Activated T-helper 17 cell treated with anti-CD3 and anti-CD28 coated beads, Interleukin-2, amount 50 U/mL, for 72 hours (primary cell): ENCODE data around the gene KCNAB2. TPM values are rescaled to one million over a fixed set of nuclear protein-coding genes. Genes with fewer than 3 reads are reported as not detected.
"Not testable (repeated sequence)": the region's sequence is repeated elsewhere in the genome, so short reads cannot be mapped to it uniquely, and the experiment has no call there.

Experiments
- ATAC-seq: fragments of 150-1000 bp; cut with Tn5 transposase; replicated peaks from 2 replicates; pipeline ENCODE4 v1.10.0; 2021; ENCODE audit warnings: mild to moderate bottlenecking, moderate library complexity
- H3K27ac Mint-ChIP-seq: one replicate; pipeline ENCODE4 v1.8.0; 2022; ENCODE audit warnings: mixed read lengths
- H3K27me3 Mint-ChIP-seq: one replicate; pipeline ENCODE4 v1.8.0; 2022; ENCODE audit warnings: mixed read lengths
- H3K36me3 Mint-ChIP-seq: one replicate; pipeline ENCODE4 v1.8.0; 2022; ENCODE audit warnings: low read depth, mild to moderate bottlenecking, mixed read lengths
- H3K4me1 Mint-ChIP-seq: one replicate; pipeline ENCODE4 v1.8.0; 2022; ENCODE audit warnings: mixed read lengths
- H3K4me3 Mint-ChIP-seq: one replicate; pipeline ENCODE4 v1.8.0; 2022; ENCODE audit warnings: mild to moderate bottlenecking, mixed read lengths
- H3K9me3 Mint-ChIP-seq: one replicate; pipeline ENCODE4 v1.8.0; 2022; ENCODE audit warnings: mixed read lengths
- total RNA-seq, 2 donors: library from RNA; stranded (reverse); gene quantifications; one replicate each; pipeline ENCODE4 v1.2.3, GENCODE V29; 2022

The KCNAB2 gene
- total RNA-seq, 2 donors from 2014 or later, result 407 to 432 TPM

DNA sequence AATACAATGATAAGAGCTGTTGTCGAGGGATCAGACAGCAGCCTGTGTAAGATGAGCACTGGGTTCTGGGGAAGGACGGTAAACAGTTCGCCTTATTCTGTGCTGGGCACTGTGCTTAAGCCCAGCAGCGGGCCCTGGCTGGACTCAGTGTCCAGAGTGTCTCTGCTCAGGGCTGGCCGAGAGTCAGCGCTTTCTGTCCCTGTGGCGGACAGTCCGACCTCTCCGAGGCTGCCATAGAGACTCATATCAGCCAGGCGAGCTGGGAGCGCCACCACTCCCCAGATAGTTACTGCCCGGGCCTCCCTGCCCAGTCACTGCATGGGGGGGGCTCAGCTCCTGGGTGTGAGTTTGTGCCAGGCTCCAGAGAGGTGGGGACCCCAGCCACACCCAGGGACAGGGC is 38.8 kb upstream of the KCNAB2 start:
- H3K27ac Mint-ChIP-seq, result no peak overlapping the region
- H3K36me3 Mint-ChIP-seq, result peaks cover 5% of the 10 kb centered on the region
- peak; percentile 3 for ATAC-seq

GRCh38 chr1:6007318-6008083 is 38.2 kb upstream of the KCNAB2 start:
- ATAC-seq, result peak; percentile 92
- Mint-ChIP-seq H3K9me3 (no peaks in the 10 kb centered on the region), H3K27ac (peak overlapping the region; percentile 63), H3K4me3 (peak overlapping the region; percentile 47), H3K36me3 (peaks cover 5% of the 10 kb centered on the region), H3K4me1 (no peaks in the 10 kb centered on the region), H3K27me3 (no peaks in the 10 kb centered on the region)

More for the DNA sequence above, 38.8 kb upstream of the KCNAB2 start:
- H3K27me3 Mint-ChIP-seq, result no peaks in the 10 kb centered on the region
- peak overlapping the region; percentile 47 for H3K4me3 Mint-ChIP-seq
- H3K9me3 Mint-ChIP-seq, result no peaks in the 10 kb centered on the region
- H3K4me1 Mint-ChIP-seq, result no peaks in the 10 kb centered on the region

GRCh38 chr1:6008084-6008415 is 37.6 kb upstream of the KCNAB2 start:
- Mint-ChIP-seq H3K27me3 (no peaks in the 10 kb centered on the region), H3K4me3 (no peak overlapping the region), H3K27ac (no peak overlapping the region), H3K4me1 (no peaks in the 10 kb centered on the region), H3K9me3 (no peaks in the 10 kb centered on the region), H3K36me3 (peaks cover 5% of the 10 kb centered on the region)
- no peak for ATAC-seq

- Mint-ChIP-seq H3K27ac (no peak overlapping the region), H3K9me3 (no peaks in the 10 kb centered on the region), H3K4me1 (no peaks in the 10 kb centered on the region), H3K4me3 (no peak overlapping the region), H3K27me3 (no peaks in the 10 kb centered on the region), H3K36me3 (peaks cover 2% of the 10 kb centered on the region)
- ATAC-seq, result no peak
Measured at GRCh38 chr1:6008696-6009095, 37.0 kb upstream of the KCNAB2 start.

GRCh38 chr1:6009120-6010040 is 36.3 kb upstream of the KCNAB2 start:
- Mint-ChIP-seq H3K9me3 (no peaks in the 10 kb centered on the region), H3K36me3 (peaks cover 2% of the 10 kb centered on the region), H3K4me3 (no peak overlapping the region), H3K4me1 (peaks cover 4% of the 10 kb centered on the region), H3K27ac (no peak overlapping the region), H3K27me3 (no peaks in the 10 kb centered on the region)
- ATAC-seq, result no peak

DNA sequence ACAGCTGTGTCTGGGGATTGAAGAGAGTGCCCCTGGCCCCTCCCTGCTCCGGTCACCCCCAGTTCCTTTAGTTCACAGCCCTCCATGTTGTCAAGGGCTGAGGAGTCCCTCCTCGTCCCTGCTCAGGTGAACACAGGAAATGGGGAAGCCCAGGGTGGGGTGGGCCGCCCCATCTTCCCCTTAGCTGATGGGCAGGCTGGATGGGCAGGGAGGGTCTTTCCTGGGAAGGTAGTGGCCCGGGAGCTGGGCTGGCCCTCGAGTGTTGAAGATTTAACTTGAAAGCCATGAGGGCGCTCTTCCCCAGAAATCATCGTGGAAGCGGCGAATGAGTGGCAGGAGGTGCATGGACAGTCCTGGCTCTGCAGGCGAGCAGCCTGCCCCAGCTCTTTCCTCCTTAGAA is 35.1 kb upstream of the KCNAB2 start:
- H3K36me3 Mint-ChIP-seq, result peaks cover 14% of the 10 kb centered on the region
- ATAC-seq, result no peak
- H3K9me3 Mint-ChIP-seq, result no peaks in the 10 kb centered on the region
- H3K27ac Mint-ChIP-seq, result peak overlapping the region; percentile 43
- no peaks in the 10 kb centered on the region for H3K27me3 Mint-ChIP-seq
- peaks cover 5% of the 10 kb centered on the region for H3K4me1 Mint-ChIP-seq
- H3K4me3 Mint-ChIP-seq, result no peak overlapping the region

DNA sequence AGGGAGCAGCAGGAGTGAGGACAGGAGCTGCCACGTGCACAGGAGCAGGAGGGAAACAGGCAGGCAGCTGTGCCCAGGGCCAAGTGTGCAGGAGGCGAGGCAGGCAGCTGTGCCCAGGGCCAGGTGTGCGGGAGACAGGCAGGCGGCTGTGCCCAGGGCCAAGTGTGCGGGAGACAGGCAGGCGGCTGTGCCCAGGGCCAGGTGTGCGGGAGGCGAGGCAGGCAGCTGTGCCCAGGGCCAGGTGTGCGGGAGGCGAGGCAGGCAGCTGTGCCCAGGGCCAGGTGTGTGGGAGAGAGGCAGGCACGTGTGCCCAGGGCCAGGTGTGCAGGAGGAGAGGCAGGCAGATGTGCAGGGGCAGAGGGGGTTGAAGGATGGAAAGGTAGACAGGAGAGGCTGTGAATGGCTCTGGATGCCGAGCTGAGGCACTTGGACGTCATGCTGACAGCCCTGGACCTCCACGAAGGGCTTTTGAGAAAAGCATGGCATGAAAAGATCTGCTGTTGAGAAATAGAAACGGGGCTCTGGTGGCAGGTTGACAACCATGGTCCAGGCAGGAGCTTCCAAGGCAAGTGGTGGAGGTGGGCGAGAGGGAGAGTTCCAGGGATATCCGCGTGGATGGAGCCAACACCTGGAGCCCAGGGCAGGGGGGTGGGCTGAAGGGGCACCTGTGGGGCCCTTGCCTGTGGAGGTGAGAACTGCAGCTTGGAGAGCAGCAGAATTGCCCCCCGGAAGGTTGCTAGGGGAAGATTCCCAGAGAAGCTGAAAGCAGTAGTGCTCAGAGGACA is 34.3 kb upstream of the KCNAB2 start:
- Mint-ChIP-seq H3K27me3 (no peaks in the 10 kb centered on the region), H3K4me3 (no peak overlapping the region), H3K9me3 (no peaks in the 10 kb centered on the region), H3K36me3 (peaks cover 16% of the 10 kb centered on the region), H3K27ac (peak overlapping the region; percentile 43), H3K4me1 (peaks cover 5% of the 10 kb centered on the region)
- no peak for ATAC-seq

DNA sequence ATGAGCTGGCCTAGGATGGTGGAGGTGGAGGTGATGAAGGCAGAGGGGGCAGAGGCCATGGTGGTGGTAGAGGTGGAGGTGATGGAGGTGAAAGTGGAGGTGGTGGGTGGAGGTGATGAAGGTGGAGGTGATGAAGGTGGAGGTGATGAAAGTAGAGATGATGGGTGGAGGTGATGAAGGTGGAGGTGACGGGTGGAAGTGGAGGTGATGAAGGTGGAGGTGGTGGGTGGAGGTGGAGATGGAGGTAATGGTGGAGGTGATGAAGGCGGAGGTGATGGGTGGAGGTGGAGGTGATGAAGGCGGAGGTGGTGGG is 33.8 kb upstream of the KCNAB2 start:
- peaks cover 5% of the 10 kb centered on the region for H3K4me1 Mint-ChIP-seq
- H3K9me3 Mint-ChIP-seq, result no peaks in the 10 kb centered on the region
- no peak for ATAC-seq
- H3K36me3 Mint-ChIP-seq, result peaks cover 16% of the 10 kb centered on the region
- no peak overlapping the region for H3K4me3 Mint-ChIP-seq
- H3K27me3 Mint-ChIP-seq, result no peaks in the 10 kb centered on the region
- no peak overlapping the region for H3K27ac Mint-ChIP-seq

GRCh38 chr1:6012529-6013318 is 33.0 kb upstream of the KCNAB2 start:
- Mint-ChIP-seq H3K4me3 (no peak overlapping the region), H3K36me3 (peaks cover 16% of the 10 kb centered on the region), H3K27ac (no peak overlapping the region), H3K9me3 (no peaks in the 10 kb centered on the region), H3K27me3 (no peaks in the 10 kb centered on the region), H3K4me1 (peaks cover 5% of the 10 kb centered on the region)
- no peak for ATAC-seq

DNA sequence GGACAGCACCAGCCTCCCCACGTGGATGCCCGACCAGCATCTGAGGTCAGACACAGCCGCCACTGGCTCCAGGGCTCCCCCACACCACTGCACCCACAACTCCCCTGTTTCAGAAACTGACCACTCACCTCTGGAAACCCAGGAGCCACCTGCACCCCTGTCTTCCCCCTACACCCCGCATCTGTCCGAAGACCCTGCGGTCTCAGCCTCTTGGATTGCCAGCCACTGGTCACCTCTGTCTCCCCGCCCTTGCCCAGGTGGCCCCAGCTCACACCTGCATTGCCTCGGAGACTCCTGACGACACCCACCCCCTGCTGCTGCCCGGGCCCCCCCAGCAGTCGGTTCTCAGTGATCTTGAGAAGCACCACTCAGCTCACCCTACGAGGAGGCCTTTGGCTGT is 32.2 kb upstream of the KCNAB2 start:
- Mint-ChIP-seq H3K27ac (no peak overlapping the region), H3K4me1 (peaks cover 5% of the 10 kb centered on the region), H3K27me3 (no peaks in the 10 kb centered on the region), H3K9me3 (no peaks in the 10 kb centered on the region), H3K36me3 (peaks cover 16% of the 10 kb centered on the region), H3K4me3 (no peak overlapping the region)
- ATAC-seq, result no peak

- Mint-ChIP-seq H3K27ac (no peak overlapping the region), H3K4me3 (no peak overlapping the region), H3K27me3 (no peaks in the 10 kb centered on the region), H3K9me3 (no peaks in the 10 kb centered on the region), H3K4me1 (peaks cover 5% of the 10 kb centered on the region), H3K36me3 (peaks cover 16% of the 10 kb centered on the region)
- no peak for ATAC-seq
Measured at GRCh38 chr1:6014130-6014999, 31.3 kb upstream of the KCNAB2 start.

DNA sequence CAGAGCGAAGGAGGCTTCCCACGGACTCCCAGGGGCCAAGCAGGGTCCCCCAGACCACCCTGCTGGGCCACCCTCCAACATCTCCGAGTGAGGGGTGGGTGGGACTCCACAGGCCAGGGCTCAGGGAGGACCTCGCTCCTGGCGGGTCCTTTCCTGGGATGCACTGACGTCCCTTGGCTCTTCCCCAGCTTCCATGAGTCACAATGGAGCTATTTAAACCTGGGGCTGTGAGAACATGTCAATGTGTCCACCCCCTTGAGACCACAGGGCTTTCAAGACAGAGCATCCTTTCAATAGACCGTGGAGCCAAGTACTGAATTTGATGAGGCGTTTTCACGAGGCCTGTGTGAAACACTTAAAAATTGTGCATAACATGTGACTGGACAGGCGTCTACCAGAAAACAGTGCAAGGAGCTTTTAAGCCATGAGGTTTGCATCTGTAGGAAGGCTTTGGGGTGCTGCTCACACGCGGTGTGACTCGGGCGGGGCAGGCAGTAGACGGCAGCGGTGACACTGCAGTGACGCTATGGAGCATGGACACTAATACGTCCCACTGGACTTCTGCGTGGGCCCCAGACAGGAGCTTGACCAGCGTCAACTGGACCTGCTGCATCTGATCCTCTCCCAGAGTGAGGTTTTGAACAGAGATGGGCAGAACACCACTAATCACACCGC is 29.4 kb upstream of the KCNAB2 start:
- no peak overlapping the region for H3K27ac Mint-ChIP-seq
- peaks cover 22% of the 10 kb centered on the region for H3K36me3 Mint-ChIP-seq
- H3K9me3 Mint-ChIP-seq, result no peaks in the 10 kb centered on the region
- peaks cover 5% of the 10 kb centered on the region for H3K4me1 Mint-ChIP-seq
- no peaks in the 10 kb centered on the region for H3K27me3 Mint-ChIP-seq
- no peak for ATAC-seq
- H3K4me3 Mint-ChIP-seq, result no peak overlapping the region

DNA sequence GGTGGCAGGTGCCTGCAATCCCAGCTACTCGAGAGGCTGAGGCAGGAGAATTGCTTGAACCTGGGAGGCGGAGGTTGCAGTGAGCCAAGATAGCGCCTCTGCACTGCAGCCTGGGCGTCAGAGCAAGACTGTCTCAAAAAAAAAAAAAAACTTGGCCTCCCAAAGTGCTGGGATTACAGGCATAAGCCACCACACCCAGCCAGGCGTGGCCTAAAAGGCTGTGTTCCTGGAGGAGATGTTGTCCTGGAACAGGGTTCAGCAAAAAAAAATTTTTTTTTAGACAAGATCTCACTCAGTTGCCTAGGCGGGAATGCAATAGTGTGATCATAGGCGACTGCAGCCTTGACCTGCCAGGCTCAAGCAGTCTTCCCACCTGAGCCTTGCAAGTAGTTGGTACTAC is 28.0 kb upstream of the KCNAB2 start:
- H3K9me3 Mint-ChIP-seq, H3K27me3 Mint-ChIP-seq, H3K4me3 Mint-ChIP-seq, ATAC-seq, H3K27ac Mint-ChIP-seq: not testable (repeated sequence)
- Mint-ChIP-seq H3K4me1 (peaks cover 12% of the 10 kb centered on the region), H3K36me3 (peaks cover 22% of the 10 kb centered on the region)
